Measurements from ENCODE around the gene MB. TPM values are rescaled to one million over a fixed set of nuclear protein-coding genes. Genes with fewer than 3 reads are reported as not detected.

MB gene
- total RNA-seq, 2 experiments from 2014 or later, result not detected

DNA sequence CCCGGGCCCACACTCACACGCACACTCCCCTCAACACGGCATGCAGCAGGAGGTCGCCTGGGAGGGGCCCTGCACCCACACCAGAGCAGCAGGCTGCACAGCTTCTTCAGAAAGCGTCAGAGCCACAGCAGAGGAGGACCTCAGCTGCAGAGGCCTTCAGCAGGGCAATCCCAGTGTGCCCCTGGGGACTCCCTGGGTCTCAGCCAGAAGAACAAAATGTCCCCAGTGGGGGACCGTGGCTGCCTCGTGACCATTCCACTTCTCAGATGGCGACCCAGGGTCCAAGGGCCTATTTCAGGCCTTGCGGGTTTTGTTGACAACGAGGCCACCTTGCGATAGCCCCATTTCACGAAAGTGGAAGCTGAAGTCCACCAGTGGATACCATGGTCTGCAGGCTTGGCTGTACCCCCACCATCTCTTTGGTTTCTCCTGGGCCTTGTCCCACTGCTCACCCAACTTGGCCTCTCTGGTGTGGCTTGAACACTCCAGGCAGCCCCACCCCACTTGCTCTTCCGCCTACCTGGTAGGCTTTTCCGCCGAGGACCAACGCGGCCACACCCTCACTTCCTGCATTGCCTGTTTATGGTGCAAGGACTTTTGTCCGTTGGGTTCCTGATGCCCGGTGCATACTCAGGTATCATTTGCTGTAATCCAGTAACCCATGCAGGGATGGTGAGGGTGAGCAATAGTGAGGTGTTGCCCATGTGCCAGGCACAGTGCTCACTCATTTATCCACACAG lies 38.1 kb downstream of the MB start:
- H3K4me3 Mint-ChIP-seq, result no peak overlapping the region
- H3K36me3 ChIP-seq (ENCODE audit: insufficient read depth, low read length), result no peaks in the 10 kb centered on the region
- intact Hi-C loops (cut with DNase I, micrococcal nuclease), result no loop called here
- no peak overlapping the region for H3K27ac Mint-ChIP-seq
- ATAC-seq (ENCODE audit: poor library complexity) (no peak), DNase-seq (no peak)
- no peaks in the 10 kb centered on the region for H3K36me3 Mint-ChIP-seq (ENCODE audit: low read depth)
- H3K27ac ChIP-seq (ENCODE audit: low read depth in 1 of 2, low read length in 2 of 2), result no peak overlapping the region
- ChIA-PET CTCF (no interaction called here), POLR2A (no interaction called here)
- H3K4me3 ChIP-seq (ENCODE audit: low read length), result no peak overlapping the region
- no peaks in the 10 kb centered on the region for H3K9me3 Mint-ChIP-seq
- no peaks in the 10 kb centered on the region for H3K4me1 ChIP-seq (ENCODE audit: insufficient read depth, low read length)
- H3K4me1 Mint-ChIP-seq (ENCODE audit: low read depth), result no peaks in the 10 kb centered on the region
- H3K27me3 ChIP-seq (ENCODE audit: control insufficient read depth in 1 of 2, insufficient read depth in 2 of 2, low read length in 2 of 2), result no peaks in the 10 kb centered on the region
- H3K27me3 Mint-ChIP-seq, result no peaks in the 10 kb centered on the region
- no peaks in the 10 kb centered on the region for H3K9me3 ChIP-seq (ENCODE audit: control insufficient read depth in 1 of 2, insufficient read depth in 1 of 2, low read length in 2 of 2)
- TF ChIP-seq, protein P1, sequence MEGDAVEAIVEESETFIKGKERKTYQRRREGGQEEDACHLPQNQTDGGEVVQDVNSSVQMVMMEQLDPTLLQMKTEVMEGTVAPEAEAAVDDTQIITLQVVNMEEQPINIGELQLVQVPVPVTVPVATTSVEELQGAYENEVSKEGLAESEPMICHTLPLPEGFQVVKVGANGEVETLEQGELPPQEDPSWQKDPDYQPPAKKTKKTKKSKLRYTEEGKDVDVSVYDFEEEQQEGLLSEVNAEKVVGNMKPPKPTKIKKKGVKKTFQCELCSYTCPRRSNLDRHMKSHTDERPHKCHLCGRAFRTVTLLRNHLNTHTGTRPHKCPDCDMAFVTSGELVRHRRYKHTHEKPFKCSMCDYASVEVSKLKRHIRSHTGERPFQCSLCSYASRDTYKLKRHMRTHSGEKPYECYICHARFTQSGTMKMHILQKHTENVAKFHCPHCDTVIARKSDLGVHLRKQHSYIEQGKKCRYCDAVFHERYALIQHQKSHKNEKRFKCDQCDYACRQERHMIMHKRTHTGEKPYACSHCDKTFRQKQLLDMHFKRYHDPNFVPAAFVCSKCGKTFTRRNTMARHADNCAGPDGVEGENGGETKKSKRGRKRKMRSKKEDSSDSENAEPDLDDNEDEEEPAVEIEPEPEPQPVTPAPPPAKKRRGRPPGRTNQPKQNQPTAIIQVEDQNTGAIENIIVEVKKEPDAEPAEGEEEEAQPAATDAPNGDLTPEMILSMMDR (IDR thresholded peaks at IDR 0.05), result no peak

DNA sequence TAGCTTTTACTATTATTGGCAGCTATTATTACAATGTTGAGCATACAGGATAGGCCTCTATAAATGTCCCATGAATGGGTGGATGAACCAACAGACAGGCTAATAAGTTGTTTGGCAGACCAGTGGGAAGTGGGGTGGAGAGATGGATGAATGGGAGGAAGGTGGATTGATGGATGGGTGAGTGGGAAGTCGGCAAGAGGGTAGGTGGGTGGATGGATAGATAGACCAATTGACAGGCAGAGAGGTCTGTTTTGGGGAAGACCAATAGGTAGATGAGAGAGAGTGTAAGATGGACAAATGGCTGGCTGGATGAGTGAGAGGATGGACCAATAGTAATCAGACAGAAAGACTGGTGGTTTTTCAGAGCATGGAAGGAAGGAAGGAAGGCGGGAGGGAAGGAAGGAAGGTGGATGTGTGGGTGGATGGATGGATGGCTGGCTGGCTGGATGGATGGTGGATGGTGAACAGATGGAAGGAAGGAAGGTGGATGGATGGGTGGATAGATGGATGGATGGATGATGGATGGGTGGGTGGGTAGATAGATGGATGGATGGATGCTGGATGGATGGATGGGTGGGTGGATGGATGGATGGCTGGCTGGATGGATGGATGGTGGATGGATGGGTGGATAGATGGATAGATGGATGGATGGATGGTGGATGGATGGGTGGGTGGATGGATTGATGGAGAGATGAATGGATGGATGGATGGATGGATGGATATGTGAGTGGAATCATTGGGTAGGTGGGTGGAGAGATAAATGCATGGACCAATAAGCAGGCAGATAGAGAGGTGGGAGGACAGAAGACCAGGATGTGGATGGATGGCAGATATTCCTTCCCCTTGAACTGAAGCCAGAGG lies 39.1 kb downstream of the MB start:
- intact Hi-C loops (cut with DNase I, micrococcal nuclease), result no loop called here
- TF ChIP-seq, protein P1 (IDR thresholded peaks at IDR 0.05), result no peak
- Histone ChIP-seq H3K27me3 (ENCODE audit: control insufficient read depth in 1 of 2, insufficient read depth in 2 of 2, low read length in 2 of 2) (no peaks in the 10 kb centered on the region), H3K4me3 (ENCODE audit: low read length) (no peak overlapping the region), H3K27ac (ENCODE audit: low read depth in 1 of 2, low read length in 2 of 2) (no peak overlapping the region), H3K9me3 (ENCODE audit: control insufficient read depth in 1 of 2, insufficient read depth in 1 of 2, low read length in 2 of 2) (no peaks in the 10 kb centered on the region), H3K36me3 (ENCODE audit: insufficient read depth, low read length) (no peaks in the 10 kb centered on the region), H3K4me1 (ENCODE audit: insufficient read depth, low read length) (no peaks in the 10 kb centered on the region)
- POLR2A ChIA-PET, result no interaction called here
- Mint-ChIP-seq H3K36me3 (ENCODE audit: low read depth) (no peaks in the 10 kb centered on the region), H3K4me1 (ENCODE audit: low read depth) (no peaks in the 10 kb centered on the region), H3K9me3 (no peaks in the 10 kb centered on the region), H3K4me3 (no peak overlapping the region), H3K27me3 (no peaks in the 10 kb centered on the region), H3K27ac (no peak overlapping the region)
- DNase-seq (no peak), ATAC-seq (ENCODE audit: poor library complexity) (no peak)
- CTCF ChIA-PET, result no interaction called here

DNA sequence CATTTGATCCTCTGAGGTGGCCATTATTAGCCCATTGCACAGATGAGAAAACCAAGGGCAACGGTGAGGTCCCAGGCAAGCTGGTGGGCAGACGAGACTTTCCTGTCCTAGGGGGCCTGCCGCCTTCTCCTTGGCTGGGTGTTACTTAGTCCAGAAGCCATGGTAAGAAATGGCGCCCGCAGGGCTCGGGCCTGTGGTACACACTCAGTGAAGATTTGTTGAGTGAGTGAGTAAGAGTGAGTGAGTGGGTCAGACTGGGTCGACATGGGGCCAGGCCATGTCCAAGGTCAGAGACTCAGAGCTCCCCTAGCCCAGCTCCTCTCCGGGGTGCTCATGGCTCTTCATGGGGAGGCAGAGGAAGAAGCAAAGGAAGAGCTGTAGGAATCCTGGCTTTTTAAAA lies 40.5 kb downstream of the MB start:
- CTCF ChIA-PET, result no interaction called here
- Histone ChIP-seq H3K36me3 (ENCODE audit: insufficient read depth, low read length) (no peaks in the 10 kb centered on the region), H3K27ac (ENCODE audit: low read depth in 1 of 2, low read length in 2 of 2) (no peak overlapping the region), H3K4me1 (ENCODE audit: insufficient read depth, low read length) (no peaks in the 10 kb centered on the region), H3K27me3 (ENCODE audit: control insufficient read depth in 1 of 2, insufficient read depth in 2 of 2, low read length in 2 of 2) (no peaks in the 10 kb centered on the region), H3K9me3 (ENCODE audit: control insufficient read depth in 1 of 2, insufficient read depth in 1 of 2, low read length in 2 of 2) (no peaks in the 10 kb centered on the region), H3K4me3 (ENCODE audit: low read length) (no peak overlapping the region)
- no peak overlapping the region for H3K4me3 Mint-ChIP-seq
- H3K27me3 Mint-ChIP-seq, result no peaks in the 10 kb centered on the region
- H3K36me3 Mint-ChIP-seq (ENCODE audit: low read depth), result no peaks in the 10 kb centered on the region
- H3K9me3 Mint-ChIP-seq, result no peaks in the 10 kb centered on the region
- no peak overlapping the region for H3K27ac Mint-ChIP-seq
- TF ChIP-seq, protein P1 (IDR thresholded peaks at IDR 0.05), result no peak
- DNase-seq, result no peak
- intact Hi-C loops (cut with DNase I, micrococcal nuclease), result no loop called here
- no peak for ATAC-seq (ENCODE audit: poor library complexity)
- POLR2A ChIA-PET, result no interaction called here
- no peaks in the 10 kb centered on the region for H3K4me1 Mint-ChIP-seq (ENCODE audit: low read depth)
